Measurements from ENCODE around the gene RSPRY1. TPM values are rescaled to one million over a fixed set of nuclear protein-coding genes. Genes with fewer than 3 reads are reported as not detected.

The RSPRY1 gene
- polyA plus RNA-seq, 2 of the 4 experiments (the other 2 are of a cell fraction): 32.2 to 50.0 TPM

GRCh38 chr16:57147381-57148221, 38.5 kb upstream of the RSPRY1 start:
- Histone ChIP-seq H3K27ac (no peak overlapping the region), H3K4me3 (no peak overlapping the region), H3K4me1 (no peaks in the 10 kb centered on the region), H3K4me2 (no peak overlapping the region), H3K9me3 (no peaks in the 10 kb centered on the region)
- TF ChIP-seq FOSL2 (IDR thresholded peaks at IDR 0.05) (no peak), FOSL2 (CRISPR knock-in tag; IDR thresholded peaks at IDR 0.05) (no peak), SREBF2 (IDR thresholded peaks at IDR 0.05) (no peak), ZFP36 (IDR thresholded peaks at IDR 0.05; ENCODE audit: borderline replicate concordance, partially characterized antibody) (no peak), JUNB (IDR thresholded peaks at IDR 0.05) (no peak), NR3C1 (IDR thresholded peaks at IDR 0.05) (no peak), HDAC2 (IDR thresholded peaks at IDR 0.05) (no peak), EP300 (IDR thresholded peaks at IDR 0.05) (no peak), NFE2L2 (conservative IDR thresholded peaks at IDR 0.05; ENCODE audit: low read length) (no peak), JUN (IDR thresholded peaks at IDR 0.05) (no peak), HEYL (CRISPR knock-in tag; IDR thresholded peaks at IDR 0.05) (no peak), HOXB5 (CRISPR knock-in tag; IDR thresholded peaks at IDR 0.05) (no peak), ZSCAN20 (CRISPR knock-in tag; IDR thresholded peaks at IDR 0.05) (no peak), POLR2AphosphoS2 (conservative IDR thresholded peaks at IDR 0.05; ENCODE audit: low read length) (no peak), RAD21 (conservative IDR thresholded peaks at IDR 0.05 in 1 of 2, IDR thresholded peaks at IDR 0.05 in 1 of 2) (no peak)
- TF ChIP-seq, protein P1, sequence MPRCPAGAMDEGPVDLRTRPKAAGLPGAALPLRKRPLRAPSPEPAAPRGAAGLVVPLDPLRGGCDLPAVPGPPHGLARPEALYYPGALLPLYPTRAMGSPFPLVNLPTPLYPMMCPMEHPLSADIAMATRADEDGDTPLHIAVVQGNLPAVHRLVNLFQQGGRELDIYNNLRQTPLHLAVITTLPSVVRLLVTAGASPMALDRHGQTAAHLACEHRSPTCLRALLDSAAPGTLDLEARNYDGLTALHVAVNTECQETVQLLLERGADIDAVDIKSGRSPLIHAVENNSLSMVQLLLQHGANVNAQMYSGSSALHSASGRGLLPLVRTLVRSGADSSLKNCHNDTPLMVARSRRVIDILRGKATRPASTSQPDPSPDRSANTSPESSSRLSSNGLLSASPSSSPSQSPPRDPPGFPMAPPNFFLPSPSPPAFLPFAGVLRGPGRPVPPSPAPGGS (IDR thresholded peaks at IDR 0.05): no peak
- ChIA-PET CTCF (interaction anchor here (0.8 to 2.3 kb wide), 2 partner anchors 55 to 63 kb away, joined by 3 to 10 read pairs; partner anchors contain the start of gene CPNE2), POLR2A (no interaction called here)
- 89% methylated on average over 14 of the region's 14 CpGs for WGBS (ENCODE audit: missing lambda C conversion rate)
- ATAC-seq (no peak), FAIRE-seq (no peak), DNase-seq (ENCODE audit: low read depth in 1 of 2, low spot score in 1 of 2) (no peak)

GRCh38 chr16:57148481-57148880, 37.6 kb upstream of the RSPRY1 start:
- 95% methylated on average over 6 of the region's 6 CpGs for WGBS (ENCODE audit: missing lambda C conversion rate)
- TF ChIP-seq TP53 (CRISPR knock-in tag; IDR thresholded peaks at IDR 0.05) (no peak), POLR2AphosphoS2 (conservative IDR thresholded peaks at IDR 0.05; ENCODE audit: low read length) (0 out of 2 replicates have a peak, but pooled peaks have one; percentile 37)
- FAIRE-seq (no peak), DNase-seq (ENCODE audit: low read depth in 1 of 2, low spot score in 1 of 2) (no peak), ATAC-seq (no peak)
- POLR2A ChIA-PET: no interaction called here
- no peaks in the 10 kb centered on the region for H3K4me1 ChIP-seq
- CTCF ChIA-PET: interaction anchor here (1.1 to 2.7 kb wide), 3 partner anchors 14 to 56 kb away, joined by 3 to 10 read pairs (median 8); partner anchors contain the start of gene CPNE2
- H3K4me2 ChIP-seq: no peak overlapping the region
- no peaks in the 10 kb centered on the region for H3K9me3 ChIP-seq
- no peak overlapping the region for H3K4me3 ChIP-seq
- H3K27ac ChIP-seq: no peak overlapping the region

DNA sequence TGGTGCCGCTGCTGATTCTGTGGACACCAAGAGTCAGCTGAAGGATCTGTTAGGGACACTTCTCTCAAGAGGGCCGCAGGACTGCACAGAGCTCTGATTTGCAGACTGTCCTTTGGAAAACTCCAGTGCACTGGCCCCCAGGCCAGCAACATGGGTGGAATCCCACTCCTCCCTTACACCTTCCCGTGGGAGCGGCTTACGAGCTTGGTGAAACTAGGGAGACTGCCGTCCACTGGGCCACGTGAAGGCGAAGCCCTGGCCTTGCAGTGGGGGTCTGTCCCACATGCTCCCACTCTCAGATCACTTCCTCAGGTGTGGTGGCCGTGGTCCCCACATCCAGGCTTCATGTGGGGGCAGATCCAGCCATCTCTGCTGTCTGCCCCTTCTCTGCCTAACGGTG, 36.7 kb upstream of the RSPRY1 start:
- POLR2A ChIA-PET: no interaction called here
- no peaks in the 10 kb centered on the region for H3K9me3 ChIP-seq
- no peak overlapping the region for H3K27ac ChIP-seq
- ATAC-seq (no peak), FAIRE-seq (no peak), DNase-seq (ENCODE audit: low read depth in 1 of 2, low spot score in 1 of 2) (no peak)
- TF ChIP-seq TFCP2L1 (CRISPR knock-in tag; IDR thresholded peaks at IDR 0.05): no peak
- TF ChIP-seq MAZ (IDR thresholded peaks at IDR 0.05; ENCODE audit: borderline replicate concordance, low read depth, low read length): no peak
- no peak for TF ChIP-seq CHD4 (IDR thresholded peaks at IDR 0.05; ENCODE audit: borderline replicate concordance)
- no peak for TF ChIP-seq CEBPB (IDR thresholded peaks at IDR 0.05)
- TF ChIP-seq FOSB (CRISPR knock-in tag; IDR thresholded peaks at IDR 0.05): no peak
- no peak for TF ChIP-seq ESRRA (IDR thresholded peaks at IDR 0.05; ENCODE audit: borderline replicate concordance, low read length)
- TF ChIP-seq MAX (IDR thresholded peaks at IDR 0.05): no peak
- TF ChIP-seq JUN (IDR thresholded peaks at IDR 0.05): no peak
- no peak for TF ChIP-seq RARB (CRISPR knock-in tag; IDR thresholded peaks at IDR 0.05)
- no peak for TF ChIP-seq POLR2AphosphoS2 (conservative IDR thresholded peaks at IDR 0.05; ENCODE audit: low read length)
- TF ChIP-seq KDM5A (IDR thresholded peaks at IDR 0.05): no peak
- no peak overlapping the region for H3K4me2 ChIP-seq
- no peaks in the 10 kb centered on the region for H3K4me1 ChIP-seq
- 92% methylated on average over 10 of the region's 10 CpGs for WGBS (ENCODE audit: missing lambda C conversion rate)
- CTCF ChIA-PET: interaction anchor here (1.1 to 2.7 kb wide), 4 partner anchors 14 to 57 kb away, joined by 3 to 10 read pairs (median 6); partner anchors contain the start of gene CPNE2
- no peak overlapping the region for H3K4me3 ChIP-seq
